CD14-positive monocyte (primary cell): Measurements from ENCODE around the gene MPZL3. TPM values are rescaled to one million over a fixed set of nuclear protein-coding genes. Genes with fewer than 3 reads are reported as not detected.
A peak's percentile ranks its signal among the peaks of the same experiment; 100 is the strongest.

Experiments used
- DNase-seq, 3 donors: peaks; one replicate each; pipeline ENCODE4 v3.0.0-alpha.2; 2011 to 2022
- H2AFZ ChIP-seq: 2 replicates; pipeline ENCODE4 v1.6.0; 2012; ENCODE audit warnings: mild to moderate bottlenecking, low read depth, low read length, inconsistent platforms; ENCODE audit not compliant: insufficient read depth, poor library complexity, severe bottlenecking
- H3K27ac ChIP-seq, 2 donors: 1 replicate in 1 of 2; 2 replicates in 1 of 2; pipeline ENCODE4 v1.5.1; 2012 to 2013; ENCODE audit warnings: low read length in 2 of 2, control low read depth in 1 of 2, inconsistent platforms in 1 of 2, low read depth in 1 of 2, mild to moderate bottlenecking in 1 of 2
- H3K27me3 ChIP-seq, 2 donors: one replicate each; pipeline versions ENCODE4 v1.6.0 to v1.6.1; 2011 to 2013; ENCODE audit warnings: low read length in 2 of 2; ENCODE audit not compliant: control insufficient read depth in 2 of 2, insufficient read depth in 2 of 2
- H3K36me3 ChIP-seq, 2 donors: replicated peaks in 1 of 2; 1 replicate in 1 of 2; 2 replicates in 1 of 2; pipeline versions ENCODE4 v1.5.1 to v1.6.1; 2012 to 2013; ENCODE audit warnings: low read length in 2 of 2, control low read depth in 1 of 2, inconsistent platforms in 1 of 2, mild to moderate bottlenecking in 1 of 2; ENCODE audit not compliant: insufficient read depth in 2 of 2, control insufficient read depth in 1 of 2
- H3K4me1 ChIP-seq, 2 donors: 1 replicate in 1 of 2; 2 replicates in 1 of 2; pipeline versions ENCODE4 v1.5.1 to v1.6.1; 2012 to 2013; ENCODE audit warnings: low read length in 2 of 2, control low read depth in 1 of 2, inconsistent platforms in 1 of 2, mild to moderate bottlenecking in 1 of 2, moderate library complexity in 1 of 2; ENCODE audit not compliant: insufficient read depth in 2 of 2, control insufficient read depth in 1 of 2
- H3K4me2 ChIP-seq: replicated peaks from 2 replicates; pipeline ENCODE3; 2012; ENCODE audit warnings: low read length, moderate library complexity, mild to moderate bottlenecking; ENCODE audit not compliant: poor library complexity, severe bottlenecking; ENCODE audit errors: extremely low read depth
- H3K4me3 ChIP-seq, 3 experiments: fragments of 200-600 bp in 1 of 3; sonication (generic) in 1 of 3; replicated peaks in 1 of 3; 1 replicate in 2 of 3; 2 replicates in 1 of 3; pipeline ENCODE4 v1.5.1; 2011 to 2013; ENCODE audit warnings: low read length in 3 of 3, mild to moderate bottlenecking in 3 of 3, control low read depth in 2 of 3, low read depth in 2 of 3, inconsistent platforms in 1 of 3, moderate library complexity in 1 of 3
- H3K79me2 ChIP-seq: 2 replicates; pipeline ENCODE4 v1.6.0; 2012; ENCODE audit warnings: mild to moderate bottlenecking, control low read depth, inconsistent platforms, low read length, moderate library complexity; ENCODE audit not compliant: insufficient read depth
- H3K9ac ChIP-seq: 2 replicates; pipeline ENCODE4 v1.6.0; 2017; ENCODE audit warnings: low read length, mild to moderate bottlenecking; ENCODE audit not compliant: insufficient read depth, poor library complexity, severe bottlenecking
- H3K9me3 ChIP-seq, 2 donors: replicated peaks in 1 of 2; 1 replicate in 1 of 2; 2 replicates in 1 of 2; pipeline versions ENCODE4 v1.5.1 to v1.6.1; 2012 to 2013; ENCODE audit warnings: low read length in 2 of 2, control low read depth in 1 of 2; ENCODE audit not compliant: control insufficient read depth in 1 of 2, insufficient read depth in 1 of 2
- H4K20me1 ChIP-seq: 2 replicates; pipeline ENCODE4 v1.6.0; 2012; ENCODE audit warnings: mild to moderate bottlenecking, low read length, control low read depth, moderate library complexity; ENCODE audit not compliant: insufficient read depth
- H3K27ac Mint-ChIP-seq, 7 donors: one replicate each; pipeline ENCODE4 v1.8.0; 2020; ENCODE audit warnings: mild to moderate bottlenecking in 7 of 7, mixed read lengths in 7 of 7, moderate library complexity in 6 of 7, inconsistent platforms in 2 of 7
- H3K27me3 Mint-ChIP-seq, 3 donors: one replicate each; pipeline ENCODE4 v1.8.0; 2021 to 2022; ENCODE audit warnings: low read depth in 3 of 3, mild to moderate bottlenecking in 3 of 3, mixed read lengths in 3 of 3, moderate library complexity in 3 of 3, inconsistent platforms in 1 of 3
- H3K36me3 Mint-ChIP-seq, 2 donors: one replicate each; pipeline ENCODE4 v1.8.0; 2020; ENCODE audit warnings: mixed read lengths in 2 of 2, inconsistent platforms in 1 of 2, mild to moderate bottlenecking in 1 of 2
- H3K4me1 Mint-ChIP-seq: one replicate; pipeline ENCODE4 v1.8.0; 2020; ENCODE audit warnings: mild to moderate bottlenecking, mixed read lengths
- H3K4me3 Mint-ChIP-seq, 2 donors: one replicate each; pipeline ENCODE4 v1.8.0; 2020; ENCODE audit warnings: mild to moderate bottlenecking in 2 of 2, mixed read lengths in 2 of 2, moderate library complexity in 1 of 2
- H3K9me3 Mint-ChIP-seq, 7 donors: one replicate each; pipeline ENCODE4 v1.8.0; 2020 to 2022; ENCODE audit warnings: mixed read lengths in 7 of 7, mild to moderate bottlenecking in 6 of 7, moderate library complexity in 6 of 7, inconsistent platforms in 2 of 7
- WGBS: methylation state at CpG from one replicate; pipeline ENCODE4 v1.1.5; 2013; ENCODE audit warnings: missing lambda C conversion rate; ENCODE audit not compliant: insufficient coverage; 5-methylcytosine and 5-hydroxymethylcytosine counted together
- intact Hi-C, 2 donors: fragments of 100-400 bp; cut with micrococcal nuclease; formaldehyde crosslinking; loops; one replicate each; pipeline versions ENCODE4 v1.15.0 to v1.15.1; 2023
- polyA plus RNA-seq, 3 donors: library from polyadenylated mRNA; depleted of rRNA in 1 of 3; unstranded in 2 of 3; stranded (reverse) in 1 of 3; fragments of 300-500 nt in 2 of 3; fragments of >200 nt in 1 of 3; fragmentation: Illumina TruSeq in 2 of 3; gene quantifications; 1 replicate in 2 of 3; 2 replicates in 1 of 3; pipeline ENCODE4 v1.2.3, GENCODE V29; 2012 to 2021
- TF ChIP-seq, protein P1 (sequence below): fragments of 200-600 bp; IDR thresholded peaks from one replicate; pipeline ENCODE4 v1.8.0; 2022; ENCODE audit warnings: antibody characterized with exemption, mild to moderate bottlenecking

Gene MPZL3
- polyA plus RNA-seq, 3 donors = 4.2 to 8.5 (median 8.0) TPM

DNA sequence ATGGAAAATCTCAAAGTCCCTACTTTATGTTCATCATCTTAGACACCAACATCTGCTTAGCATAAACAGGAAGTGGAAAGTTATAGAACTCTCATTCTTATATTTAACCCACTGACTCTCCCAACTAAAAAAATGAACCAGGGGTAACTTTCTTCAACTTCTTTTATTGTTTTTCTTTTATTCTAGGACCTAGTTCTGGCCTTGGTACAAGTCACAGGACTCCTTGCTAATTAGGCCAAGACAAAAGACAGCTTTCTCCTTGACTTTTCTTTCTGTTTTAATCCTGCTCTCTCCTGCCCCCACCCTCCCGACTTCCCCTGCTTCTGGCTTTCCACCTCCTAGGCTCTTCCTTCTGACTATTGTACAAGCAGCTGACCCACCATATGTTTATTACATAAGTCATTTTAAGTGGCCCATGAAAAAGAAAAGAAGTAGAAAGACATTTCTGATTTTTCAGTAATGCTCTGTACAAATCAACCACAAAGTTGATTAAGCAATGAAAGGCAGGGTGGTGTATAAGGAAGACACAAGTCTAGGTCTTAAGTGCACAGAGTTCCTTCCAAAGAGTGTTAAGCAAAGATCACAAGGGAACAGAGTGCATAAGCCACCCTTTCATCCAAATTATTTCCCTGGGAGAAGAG lies 45.7 kb downstream of the MPZL3 start:
- Mint-ChIP-seq H3K27ac (peak overlapping the region; percentile 81 to 95 (median 93)), H3K9me3 (peaks cover 0 to 2% (median 0%) of the 10 kb centered on the region in 7 donors), H3K4me3 (peak overlapping the region; percentile 0 to 51), H3K36me3 (peaks cover 36 to 37% of the 10 kb centered on the region in 2 donors), H3K4me1 (peaks cover 59% of the 10 kb centered on the region), H3K27me3 (no peaks in the 10 kb centered on the region)
- H3K9ac ChIP-seq = peak overlapping the region; percentile 42
- peak overlapping the region; percentile 53 to 84 for H3K27ac ChIP-seq
- no peaks in the 10 kb centered on the region for H3K9me3 ChIP-seq
- H2AFZ ChIP-seq = no peak overlapping the region
- peaks cover 56% of the 10 kb centered on the region for H3K79me2 ChIP-seq
- no peaks in the 10 kb centered on the region for H3K27me3 ChIP-seq
- H3K4me1 ChIP-seq = peaks cover 57 to 66% of the 10 kb centered on the region in 2 donors
- H3K4me3 ChIP-seq = peak overlapping the region in 1 of 3 experiments; percentile 60
- H3K4me2 ChIP-seq = peak overlapping the region; percentile 65
- DNase-seq = peak; percentile 53 to 78 (median 53)
- H4K20me1 ChIP-seq = peaks cover 25% of the 10 kb centered on the region
- TF ChIP-seq, protein P1, sequence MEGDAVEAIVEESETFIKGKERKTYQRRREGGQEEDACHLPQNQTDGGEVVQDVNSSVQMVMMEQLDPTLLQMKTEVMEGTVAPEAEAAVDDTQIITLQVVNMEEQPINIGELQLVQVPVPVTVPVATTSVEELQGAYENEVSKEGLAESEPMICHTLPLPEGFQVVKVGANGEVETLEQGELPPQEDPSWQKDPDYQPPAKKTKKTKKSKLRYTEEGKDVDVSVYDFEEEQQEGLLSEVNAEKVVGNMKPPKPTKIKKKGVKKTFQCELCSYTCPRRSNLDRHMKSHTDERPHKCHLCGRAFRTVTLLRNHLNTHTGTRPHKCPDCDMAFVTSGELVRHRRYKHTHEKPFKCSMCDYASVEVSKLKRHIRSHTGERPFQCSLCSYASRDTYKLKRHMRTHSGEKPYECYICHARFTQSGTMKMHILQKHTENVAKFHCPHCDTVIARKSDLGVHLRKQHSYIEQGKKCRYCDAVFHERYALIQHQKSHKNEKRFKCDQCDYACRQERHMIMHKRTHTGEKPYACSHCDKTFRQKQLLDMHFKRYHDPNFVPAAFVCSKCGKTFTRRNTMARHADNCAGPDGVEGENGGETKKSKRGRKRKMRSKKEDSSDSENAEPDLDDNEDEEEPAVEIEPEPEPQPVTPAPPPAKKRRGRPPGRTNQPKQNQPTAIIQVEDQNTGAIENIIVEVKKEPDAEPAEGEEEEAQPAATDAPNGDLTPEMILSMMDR = no peak
- WGBS = no CpG with 5 or more reads among the region's 1 CpG
- peaks cover 84 to 89% of the 10 kb centered on the region in 2 donors for H3K36me3 ChIP-seq
- intact Hi-C loops = loop anchor here in 1 of 2 donors (10.0 kb wide), 1 partner anchor 278 kb away; no protein-coding TSS in a partner anchor

DNA sequence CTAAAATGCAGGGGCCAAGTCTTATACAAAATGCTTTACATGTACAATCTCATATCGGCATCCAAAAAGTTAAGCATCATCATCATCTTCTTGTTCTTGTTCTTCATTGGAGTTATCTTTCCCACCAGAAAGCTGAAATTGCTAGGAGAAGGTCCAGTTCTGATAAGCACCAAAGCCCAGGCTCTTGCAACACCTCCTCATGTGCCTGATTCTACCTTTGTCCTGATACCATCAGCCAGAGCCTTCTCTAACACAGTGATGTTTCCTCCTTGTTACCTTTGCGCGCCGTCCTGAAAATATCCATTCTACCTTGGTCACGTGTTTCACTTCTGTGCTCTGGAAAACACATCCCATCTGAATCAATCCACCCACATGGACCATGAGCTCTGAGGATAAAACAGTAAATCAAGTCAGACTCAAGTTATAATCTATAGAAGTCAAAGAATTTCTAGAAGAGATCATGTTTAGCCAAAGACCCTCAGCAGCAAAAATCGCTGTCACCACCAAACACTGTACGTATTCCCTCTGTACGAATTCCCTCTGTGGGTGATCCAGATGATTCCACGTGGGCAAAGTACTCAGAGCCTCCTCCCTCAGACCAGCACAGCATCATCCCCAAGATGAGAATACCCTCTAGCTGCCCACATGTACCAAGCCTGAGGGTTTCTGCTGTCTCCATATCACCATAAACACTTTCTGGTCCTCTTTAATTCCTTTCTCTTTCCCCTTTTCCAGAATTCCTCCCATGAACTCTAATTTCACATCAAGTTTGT lies 46.4 kb downstream of the MPZL3 start:
- H3K4me1 Mint-ChIP-seq = peaks cover 53% of the 10 kb centered on the region
- Histone ChIP-seq H3K79me2 (peaks cover 51% of the 10 kb centered on the region), H3K36me3 (peaks cover 84 to 89% of the 10 kb centered on the region in 2 donors), H3K9me3 (no peaks in the 10 kb centered on the region), H4K20me1 (peaks cover 32% of the 10 kb centered on the region), H3K4me3 (peak overlapping the region in 1 of 3 experiments; percentile 60), H3K4me1 (peaks cover 55 to 59% of the 10 kb centered on the region in 2 donors), H3K27ac (peak overlapping the region; percentile 53 to 84), H2AFZ (no peak overlapping the region), H3K4me2 (peak overlapping the region; percentile 65), H3K9ac (peak overlapping the region; percentile 19), H3K27me3 (no peaks in the 10 kb centered on the region)
- peak overlapping the region; percentile 81 to 95 (median 93) for H3K27ac Mint-ChIP-seq
- peaks cover 0 to 2% (median 0%) of the 10 kb centered on the region in 7 donors for H3K9me3 Mint-ChIP-seq
- no peaks in the 10 kb centered on the region for H3K27me3 Mint-ChIP-seq
- whole genome bisulfite sequencing = 97% methylated on average over 4 of the region's 9 CpGs
- peaks cover 29 to 30% of the 10 kb centered on the region in 2 donors for H3K36me3 Mint-ChIP-seq
- TF ChIP-seq, protein P1 = no peak
- intact Hi-C loops = loop anchor here in 1 of 2 donors (10.0 kb wide), 1 partner anchor 279 kb away; no protein-coding TSS in a partner anchor
- no peak for DNase-seq
- H3K4me3 Mint-ChIP-seq = peak overlapping the region in 1 of 2 donors; percentile 51
